Measurements from ENCODE around the gene PNPLA7. TPM values are rescaled to one million over a fixed set of nuclear protein-coding genes. Genes with fewer than 3 reads are reported as not detected.
"Not testable (repeated sequence)": the region's sequence is repeated elsewhere in the genome, so short reads cannot be mapped to it uniquely, and the experiment has no call there.

The PNPLA7 gene
- total and polyA plus RNA-seq, 2 of the 8 experiments (the other 6 are each of a cell fraction or from before 2014, with no cell fraction given): 0.35 to 0.47 TPM

DNA sequence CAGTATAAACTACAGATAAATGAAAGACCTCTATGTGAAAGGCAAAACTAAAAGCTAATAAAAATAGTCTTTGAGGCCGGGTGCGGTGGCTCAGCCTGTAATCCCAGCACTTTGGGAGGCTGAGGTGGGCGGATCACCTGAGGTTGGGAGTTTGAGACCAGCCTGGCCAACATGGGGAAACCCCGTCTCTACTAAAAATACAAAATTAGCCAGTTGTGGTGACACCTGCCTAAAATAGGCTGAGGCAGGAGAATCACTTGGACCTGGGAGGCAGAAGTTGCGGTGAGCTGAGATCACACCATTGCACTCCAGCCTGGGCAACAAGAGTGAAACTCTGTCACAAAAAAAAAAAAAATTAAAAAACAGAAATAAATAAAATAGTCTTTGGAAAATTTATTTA lies 37.1 kb downstream of the PNPLA7 start:
- not testable (repeated sequence) for H2BK20ac ChIP-seq (ENCODE audit: low read length); H2BK15ac ChIP-seq (ENCODE audit: low read length); FAIRE-seq; H3K4me2 ChIP-seq (ENCODE audit: insufficient read depth in 1 of 2, low read depth in 2 of 2, low read length in 2 of 2); H2AK5ac ChIP-seq (ENCODE audit: low read depth, low read length); H2BK120ac ChIP-seq (replicated peaks; ENCODE audit: low read depth, low read length); H4K20me1 ChIP-seq (replicated peaks in 1 of 2; ENCODE audit: control insufficient read depth in 1 of 2, insufficient read depth in 2 of 2, low read length in 2 of 2); H3K4me1 ChIP-seq (replicated peaks in 1 of 4; ENCODE audit: control insufficient read depth in 3 of 4, insufficient read depth in 4 of 4, low read length in 3 of 4); H2BK5ac ChIP-seq (ENCODE audit: low read depth, low read length); H3K23me2 ChIP-seq (ENCODE audit: low read depth, low read length); H4K5ac ChIP-seq (ENCODE audit: insufficient read length, low read depth, low read length); H2AFZ ChIP-seq (ENCODE audit: low read length); H2BK12ac ChIP-seq (ENCODE audit: low read depth, low read length); DNase-seq (ENCODE audit: low read depth in 1 of 2, low spot score in 2 of 2); H3K9ac ChIP-seq (replicated peaks in 1 of 4; ENCODE audit: extremely low read depth in 1 of 4, low read depth in 3 of 4, low read length in 3 of 4); H3K4me3 ChIP-seq (ENCODE audit: extremely low read depth in 1 of 4, insufficient read depth in 2 of 4, low read depth in 3 of 4, low read length in 4 of 4); H3K79me2 ChIP-seq (ENCODE audit: control insufficient read depth in 1 of 2, insufficient read depth in 2 of 2, low read length in 2 of 2); H4K8ac ChIP-seq (ENCODE audit: extremely low read depth, insufficient read depth, low read length); H3K18ac ChIP-seq (ENCODE audit: extremely low read depth, low read length); H3K4ac ChIP-seq (replicated peaks; ENCODE audit: insufficient read length, low read depth, low read length); H3K27me3 ChIP-seq (replicated peaks in 1 of 4; ENCODE audit: control insufficient read depth in 3 of 4, extremely low read depth in 1 of 4, insufficient read depth in 3 of 4, low read length in 3 of 4); H3K23ac ChIP-seq (ENCODE audit: insufficient read length); H3K14ac ChIP-seq (ENCODE audit: insufficient read length); H3K36me3 ChIP-seq (ENCODE audit: control insufficient read depth in 2 of 4, insufficient read depth in 4 of 4, low read length in 3 of 4); H3K79me1 ChIP-seq (ENCODE audit: low read depth, low read length); H4K91ac ChIP-seq (replicated peaks; ENCODE audit: insufficient read length, low read length); H3K27ac ChIP-seq (ENCODE audit: low read depth, low read length); H3K56ac ChIP-seq (replicated peaks; ENCODE audit: insufficient read length, low read depth, low read length)
- 89% methylated on average over 5 of the region's 5 CpGs; no CpG with 5 or more reads in 1 of the 2 experiments for WGBS, 2 experiments (ENCODE audit: extremely low coverage in 1 of 2, insufficient coverage in 1 of 2, insufficient read length in 1 of 2, insufficient replicate concordance in 2 of 2, low coverage in 1 of 2, low lambda C conversion rate in 2 of 2, missing lambda C conversion rate in 1 of 2)
- POLR2A ChIA-PET (ENCODE audit: partially characterized antibody): interaction anchor here (0.6 kb wide), 1 partner anchor 9 kb away, joined by 5 read pairs; no protein-coding TSS in a partner anchor
- CTCF ChIA-PET (ENCODE audit: partially characterized antibody): interaction anchor here (0.6 kb wide), 1 partner anchor 307 kb away, joined by 3 read pairs; no protein-coding TSS in a partner anchor
- H3K9me3 ChIP-seq (ENCODE audit: insufficient read depth in 2 of 2, low read depth in 1 of 2, low read length in 1 of 2): peaks cover 2 to 11% of the 10 kb centered on the region in 2 experiments; a peak in 1 of 4 replicates

Measured in H1 (cell line).